GM12864 (cell line): ENCODE results near the gene RMP24.

Source experiments
- DNase-seq: peaks from one replicate; pipeline ENCODE4 v3.0.0-alpha.2; 2011; ENCODE audit warnings: low read depth
- H3K4me3 ChIP-seq: 2 replicates; pipeline ENCODE4 v1.5.1; 2011; ENCODE audit warnings: mild to moderate bottlenecking, low read depth, low read length, control low read depth
- TF ChIP-seq, protein P1 (sequence below): IDR thresholded peaks from 2 replicates; pipeline ENCODE4 v1.5.1; 2011; ENCODE audit warnings: low read depth, mild to moderate bottlenecking, moderate library complexity, low read length, control low read depth, inconsistent platforms; ENCODE audit errors: missing control alignments

The RMP24 gene

DNA sequence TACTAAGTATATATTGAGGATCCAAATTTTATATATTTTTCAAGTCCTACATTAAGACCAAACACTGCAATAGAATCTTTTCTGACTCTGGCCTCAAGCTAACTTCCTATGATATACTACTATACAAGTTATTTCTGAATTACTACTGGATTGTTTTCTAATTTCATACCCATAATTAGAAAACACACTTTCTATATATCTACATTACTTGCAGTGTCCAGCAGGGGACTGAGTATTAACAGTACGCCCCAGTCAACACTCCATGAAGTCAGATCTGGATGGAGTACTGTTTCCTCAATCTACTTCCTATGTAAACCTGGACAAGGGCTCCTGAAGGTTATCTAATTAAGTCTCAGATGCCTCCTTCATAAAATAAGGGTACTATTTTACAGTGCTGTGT, 26.5 kb downstream of the RMP24 start:
- TF ChIP-seq, protein P1, sequence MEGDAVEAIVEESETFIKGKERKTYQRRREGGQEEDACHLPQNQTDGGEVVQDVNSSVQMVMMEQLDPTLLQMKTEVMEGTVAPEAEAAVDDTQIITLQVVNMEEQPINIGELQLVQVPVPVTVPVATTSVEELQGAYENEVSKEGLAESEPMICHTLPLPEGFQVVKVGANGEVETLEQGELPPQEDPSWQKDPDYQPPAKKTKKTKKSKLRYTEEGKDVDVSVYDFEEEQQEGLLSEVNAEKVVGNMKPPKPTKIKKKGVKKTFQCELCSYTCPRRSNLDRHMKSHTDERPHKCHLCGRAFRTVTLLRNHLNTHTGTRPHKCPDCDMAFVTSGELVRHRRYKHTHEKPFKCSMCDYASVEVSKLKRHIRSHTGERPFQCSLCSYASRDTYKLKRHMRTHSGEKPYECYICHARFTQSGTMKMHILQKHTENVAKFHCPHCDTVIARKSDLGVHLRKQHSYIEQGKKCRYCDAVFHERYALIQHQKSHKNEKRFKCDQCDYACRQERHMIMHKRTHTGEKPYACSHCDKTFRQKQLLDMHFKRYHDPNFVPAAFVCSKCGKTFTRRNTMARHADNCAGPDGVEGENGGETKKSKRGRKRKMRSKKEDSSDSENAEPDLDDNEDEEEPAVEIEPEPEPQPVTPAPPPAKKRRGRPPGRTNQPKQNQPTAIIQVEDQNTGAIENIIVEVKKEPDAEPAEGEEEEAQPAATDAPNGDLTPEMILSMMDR = peak; percentile 30

DNA sequence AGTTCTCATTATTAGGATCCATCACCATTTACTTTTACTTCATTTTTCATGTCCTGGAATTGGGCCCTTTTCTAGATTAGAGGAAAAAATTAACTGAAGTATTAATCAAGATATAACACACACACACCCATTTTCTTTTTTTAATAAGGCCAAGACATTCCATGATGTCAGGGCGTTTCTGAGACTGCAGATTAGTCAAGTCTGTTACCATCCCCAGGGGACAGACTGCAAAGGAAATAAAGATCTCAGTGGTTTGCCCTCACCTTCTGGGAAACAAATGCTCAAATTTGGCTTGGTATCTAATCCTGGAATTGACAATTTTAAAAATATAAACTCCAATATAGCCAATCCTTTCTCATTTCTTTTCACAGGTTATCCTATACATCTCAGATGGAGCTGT, 27.4 kb downstream of the RMP24 start:
- TF ChIP-seq, protein P1 = no peak
- no peak for DNase-seq
- H3K4me3 ChIP-seq = no peak overlapping the region

More for the DNA sequence above, 26.5 kb downstream of the RMP24 start:
- H3K4me3 ChIP-seq = no peak overlapping the region
- DNase-seq = no peak

DNA sequence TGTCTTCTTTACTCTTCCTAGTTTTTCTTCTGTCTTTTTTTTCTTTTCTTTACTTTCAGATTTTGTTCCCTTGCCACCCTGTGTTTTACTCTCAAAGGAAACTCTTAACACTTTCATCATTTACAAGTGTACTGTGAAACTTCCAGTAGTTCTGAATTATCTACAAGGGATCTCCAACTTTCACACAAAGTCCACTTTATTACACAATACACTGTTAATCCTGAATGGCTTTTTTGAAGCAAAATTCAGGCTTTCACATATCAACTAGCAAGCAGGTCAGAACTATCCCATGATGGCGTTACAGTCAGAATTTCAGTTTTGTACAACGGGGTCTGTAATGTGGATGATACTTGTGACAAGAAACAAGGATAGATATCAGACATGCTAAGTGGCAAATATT, 34.5 kb downstream of the RMP24 start:
- TF ChIP-seq, protein P1 = no peak

DNA sequence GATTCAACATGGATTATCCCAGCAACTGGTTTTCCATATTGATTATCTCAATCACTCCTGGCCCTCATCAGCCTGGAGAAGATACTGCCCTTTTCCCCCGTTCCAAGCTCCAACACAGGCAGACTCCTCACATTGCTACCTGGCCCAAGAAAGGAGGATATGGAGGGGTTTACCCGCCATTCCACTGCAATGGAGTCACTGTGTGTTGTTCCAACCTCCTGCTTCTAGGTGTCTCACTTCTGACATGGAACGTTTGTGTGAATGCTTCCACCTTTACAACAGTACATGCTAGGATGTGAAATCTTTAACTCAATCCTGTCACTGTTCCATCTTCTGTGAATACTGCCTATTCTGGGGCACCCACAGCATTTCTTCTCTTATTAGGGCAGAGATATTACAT, 36.7 kb downstream of the RMP24 start:
- no peak overlapping the region for H3K4me3 ChIP-seq
- TF ChIP-seq, protein P1 = no peak
- DNase-seq = no peak

More for the DNA sequence above, 34.5 kb downstream of the RMP24 start:
- DNase-seq = no peak
- no peak overlapping the region for H3K4me3 ChIP-seq

DNA sequence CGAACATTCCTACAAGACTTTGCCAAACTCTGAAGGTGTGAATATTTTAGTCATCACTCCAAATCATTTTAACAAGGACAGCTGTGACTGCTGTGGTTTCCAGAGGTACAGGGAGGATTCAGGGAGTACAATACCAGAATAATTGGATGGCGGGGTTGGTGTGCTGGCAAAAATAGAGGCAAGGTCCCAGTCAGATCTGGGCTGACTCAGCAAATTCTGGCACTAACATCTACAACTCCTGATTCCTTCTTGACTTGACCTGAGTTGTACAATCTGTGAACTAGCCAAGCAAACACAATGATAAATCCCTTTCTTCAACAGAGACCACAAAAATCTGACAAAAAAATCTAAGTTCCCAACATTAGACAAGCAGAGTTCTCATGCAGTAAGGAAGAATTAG, 40.4 kb downstream of the RMP24 start:
- TF ChIP-seq, protein P1 = no peak
- no peak for DNase-seq
- no peak overlapping the region for H3K4me3 ChIP-seq

DNA sequence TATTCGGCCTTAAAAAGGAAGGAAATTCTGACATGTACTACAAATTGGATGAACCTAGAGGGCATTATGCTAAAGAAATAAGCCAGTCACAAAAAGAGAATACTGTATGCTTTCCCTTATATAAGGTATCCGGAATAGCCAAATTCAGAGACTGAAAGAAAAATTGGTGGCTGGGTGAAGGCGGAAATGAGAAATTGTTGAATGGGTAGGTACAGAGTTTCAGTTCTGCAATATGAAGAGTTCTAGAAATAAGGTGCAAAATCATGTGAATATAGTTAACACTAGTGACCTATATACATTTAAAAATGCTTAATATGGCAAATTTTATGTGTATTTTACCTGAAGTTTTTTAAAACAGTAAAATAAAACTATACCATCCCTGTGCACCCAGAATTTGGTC, 43.1 kb downstream of the RMP24 start:
- no peak overlapping the region for H3K4me3 ChIP-seq
- TF ChIP-seq, protein P1 = no peak
- DNase-seq = peak; percentile 45

DNA sequence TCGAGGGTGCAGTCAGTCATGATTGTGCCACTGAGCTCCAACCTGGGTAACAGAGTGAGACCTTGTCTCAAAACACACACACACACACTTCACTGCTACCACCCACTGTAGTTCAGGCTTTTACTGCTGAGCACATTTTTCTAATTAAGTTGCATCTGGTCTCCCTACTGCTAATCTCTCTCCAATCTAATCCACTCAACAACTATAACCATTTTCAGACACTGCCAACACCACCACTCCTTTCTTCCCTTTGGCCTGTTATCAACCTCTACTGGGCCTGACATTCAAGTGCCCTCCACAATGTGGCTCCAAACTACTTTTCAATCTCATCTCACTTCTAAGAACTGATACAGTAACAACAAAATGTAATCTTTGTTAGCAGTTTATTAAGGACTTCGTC, 44.8 kb downstream of the RMP24 start:
- H3K4me3 ChIP-seq = no peak overlapping the region
- DNase-seq = no peak
- TF ChIP-seq, protein P1 = no peak
